Right lobe of liver (tissue), 4 donors: ENCODE results near the gene DLEC1.

Source experiments
- POLR2A ChIP-seq: fragments of 450-650 bp; IDR thresholded peaks from one replicate; pipeline ENCODE4 v1.6.1; 2017; ENCODE audit warnings: antibody characterized with exemption, mild to moderate bottlenecking
- TF ChIP-seq, protein P1 (sequence below), 4 donors: fragments of 200-600 bp in 3 of 4; fragments of 450-650 bp in 1 of 4; IDR thresholded peaks; one replicate each; pipeline versions ENCODE4 v1.5.1 to v1.8.0; 2016 to 2022; ENCODE audit warnings: antibody characterized with exemption in 4 of 4, mild to moderate bottlenecking in 2 of 4
- donor health status: DM: no; HTN: no; CAD: no.
- donor health status: DM: no; HTN: no; CAD: no.
- donor health status: DM: no; HTN: yes; CAD: no.

- TF ChIP-seq, protein P1, sequence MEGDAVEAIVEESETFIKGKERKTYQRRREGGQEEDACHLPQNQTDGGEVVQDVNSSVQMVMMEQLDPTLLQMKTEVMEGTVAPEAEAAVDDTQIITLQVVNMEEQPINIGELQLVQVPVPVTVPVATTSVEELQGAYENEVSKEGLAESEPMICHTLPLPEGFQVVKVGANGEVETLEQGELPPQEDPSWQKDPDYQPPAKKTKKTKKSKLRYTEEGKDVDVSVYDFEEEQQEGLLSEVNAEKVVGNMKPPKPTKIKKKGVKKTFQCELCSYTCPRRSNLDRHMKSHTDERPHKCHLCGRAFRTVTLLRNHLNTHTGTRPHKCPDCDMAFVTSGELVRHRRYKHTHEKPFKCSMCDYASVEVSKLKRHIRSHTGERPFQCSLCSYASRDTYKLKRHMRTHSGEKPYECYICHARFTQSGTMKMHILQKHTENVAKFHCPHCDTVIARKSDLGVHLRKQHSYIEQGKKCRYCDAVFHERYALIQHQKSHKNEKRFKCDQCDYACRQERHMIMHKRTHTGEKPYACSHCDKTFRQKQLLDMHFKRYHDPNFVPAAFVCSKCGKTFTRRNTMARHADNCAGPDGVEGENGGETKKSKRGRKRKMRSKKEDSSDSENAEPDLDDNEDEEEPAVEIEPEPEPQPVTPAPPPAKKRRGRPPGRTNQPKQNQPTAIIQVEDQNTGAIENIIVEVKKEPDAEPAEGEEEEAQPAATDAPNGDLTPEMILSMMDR (IDR thresholded peaks at IDR 0.05): no peak
- no peak for TF ChIP-seq POLR2A
These were observed 119.5 kb downstream of the DLEC1 start for GRCh38 chr3:38158472-38158871.
